GM23338 (cell line): ENCODE data around the gene MAP7D3. TPM values are rescaled to one million over a fixed set of nuclear protein-coding genes. Genes with fewer than 3 reads are reported as not detected.

Experiments used
- ATAC-seq: fragments of 200-7000 bp; cut with Tn5 transposase; 3 replicates; pipeline ENCODE4 v1.9.1; 2020
- DNase-seq: peaks from one replicate; pipeline ENCODE4 v3.0.0-alpha.2; 2015; ENCODE audit warnings: low spot score
- H2AFZ ChIP-seq: fragments of 200-600 bp; sonication (generic); 2 replicates; pipeline ENCODE4 v1.8.0; 2016; ENCODE audit warnings: antibody characterized with exemption, mild to moderate bottlenecking, moderate library complexity
- H3F3A ChIP-seq: fragments of 200-600 bp; sonication (generic); replicated peaks from 2 replicates; pipeline ENCODE4 v1.8.0; 2017; ENCODE audit warnings: antibody characterized with exemption, mixed run types, low read depth
- H3K27ac ChIP-seq: fragments of 200-600 bp; sonication (generic); 2 replicates; pipeline ENCODE4 v1.6.1; 2016; ENCODE audit warnings: low read depth
- H3K27me3 ChIP-seq: fragments of 200-600 bp; sonication (generic); 2 replicates; pipeline ENCODE4 v1.8.0; 2016; ENCODE audit warnings: mild to moderate bottlenecking, mixed run types, moderate library complexity; ENCODE audit not compliant: insufficient read depth
- H3K36me3 ChIP-seq: fragments of 200-600 bp; sonication (generic); 2 replicates; pipeline ENCODE4 v1.8.0; 2016; ENCODE audit warnings: mild to moderate bottlenecking; ENCODE audit not compliant: insufficient read depth
- H3K4me1 ChIP-seq: fragments of 200-600 bp; sonication (generic); 2 replicates; pipeline ENCODE4 v1.8.0; 2016; ENCODE audit warnings: mild to moderate bottlenecking, moderate library complexity; ENCODE audit not compliant: insufficient read depth
- H3K4me2 ChIP-seq: fragments of 200-600 bp; sonication (generic); 2 replicates; pipeline ENCODE4 v1.7.1; 2017; ENCODE audit warnings: mixed run types
- H3K4me3 ChIP-seq: fragments of 200-600 bp; sonication (generic); 2 replicates; pipeline ENCODE4 v1.6.1; 2016; ENCODE audit warnings: mixed run types
- H3K79me2 ChIP-seq: fragments of 200-600 bp; sonication (generic); replicated peaks from 2 replicates; pipeline ENCODE4 v1.8.0; 2017; ENCODE audit warnings: mild to moderate bottlenecking; ENCODE audit not compliant: insufficient read depth
- H3K9me2 ChIP-seq: fragments of 200-600 bp; sonication (generic); 2 replicates; pipeline ENCODE4 v1.8.0; 2017; ENCODE audit not compliant: insufficient read depth
- H4K20me1 ChIP-seq: fragments of 200-600 bp; sonication (generic); replicated peaks from 2 replicates; pipeline ENCODE4 v1.8.0; 2017; ENCODE audit warnings: mild to moderate bottlenecking; ENCODE audit not compliant: insufficient read depth
- H3K27ac Mint-ChIP-seq: 2 replicates; pipeline ENCODE4 v1.8.0; 2020; ENCODE audit warnings: inconsistent platforms, mild to moderate bottlenecking, moderate library complexity, mixed read lengths
- H3K27me3 Mint-ChIP-seq: 3 replicates; pipeline ENCODE4 v1.8.0; 2022; ENCODE audit warnings: low read depth, mild to moderate bottlenecking, moderate library complexity, mixed read lengths, inconsistent platforms; ENCODE audit not compliant: insufficient read depth, poor library complexity
- H3K36me3 Mint-ChIP-seq: 3 replicates; pipeline ENCODE4 v1.8.0; 2021; ENCODE audit warnings: low read depth, mild to moderate bottlenecking, inconsistent platforms, moderate library complexity, mixed read lengths
- H3K4me1 Mint-ChIP-seq: 3 replicates; pipeline ENCODE4 v1.8.0; 2020; ENCODE audit warnings: mild to moderate bottlenecking, inconsistent platforms, mixed read lengths
- H3K4me3 Mint-ChIP-seq: 3 replicates; pipeline ENCODE4 v1.8.0; 2021; ENCODE audit warnings: moderate library complexity, mild to moderate bottlenecking, inconsistent platforms, mixed read lengths
- H3K9me3 Mint-ChIP-seq: 3 replicates; pipeline ENCODE4 v1.8.0; 2020; ENCODE audit warnings: moderate library complexity, mild to moderate bottlenecking, inconsistent platforms, mixed read lengths
- CREB1 ChIP-seq: fragments of 250-450 bp; sonication (Bioruptor Pico); IDR thresholded peaks from 2 replicates; pipeline ENCODE4 v1.5.0; 2020; ENCODE audit warnings: low read depth, mild to moderate bottlenecking, moderate library complexity
- CTCF ChIP-seq, 2 experiments: fragments of 200-600 bp in 1 of 2; sonication (generic) in 1 of 2; conservative IDR thresholded peaks; 2 replicates each; pipeline versions ENCODE4 v1.5.1 to v1.6.1; 2016 to 2017; ENCODE audit warnings: antibody characterized with exemption in 2 of 2, low read depth in 2 of 2, mild to moderate bottlenecking in 2 of 2, moderate library complexity in 1 of 2
- ETS1 ChIP-seq: IDR thresholded peaks from 2 replicates; pipeline ENCODE4 v1.6.1; 2016; ENCODE audit warnings: antibody characterized with exemption
- EZH2phosphoT487 ChIP-seq: fragments of 200-600 bp; sonication (generic); IDR thresholded peaks from one replicate; pipeline ENCODE4 v1.8.1; 2018; ENCODE audit warnings: antibody characterized with exemption; ENCODE audit not compliant: unreplicated experiment
- NANOG ChIP-seq: IDR thresholded peaks from 2 replicates; pipeline ENCODE4 v1.6.1; 2016; ENCODE audit warnings: antibody characterized with exemption, borderline replicate concordance
- POLR2AphosphoS5 ChIP-seq: IDR thresholded peaks from 2 replicates; pipeline ENCODE4 v1.6.1; 2016; ENCODE audit warnings: antibody characterized with exemption, low read depth
- ZNF114 ChIP-seq: fragments of 250-450 bp; sonication (Bioruptor Pico); IDR thresholded peaks from 2 replicates; pipeline ENCODE4 v1.5.0; 2020; ENCODE audit warnings: mild to moderate bottlenecking, moderate library complexity
- ZNF462 ChIP-seq: fragments of 250-450 bp; sonication (Bioruptor Pico); IDR thresholded peaks from 2 replicates; pipeline ENCODE4 v1.5.0; 2020; ENCODE audit warnings: mild to moderate bottlenecking, moderate library complexity
- polyA plus RNA-seq: library from polyadenylated mRNA; unstranded; fragments of >200 nt; fragmentation: Nextera tagmentation; extraction: Ambion mirVana; gene quantifications from 2 replicates; pipeline ENCODE4 v1.2.1, GENCODE V29; 2016
- total RNA-seq: library from RNA; depleted of rRNA; stranded (reverse); fragments of >200 nt; shearing (Covaris generic); gene quantifications from 2 replicates; pipeline ENCODE4 v1.2.3, GENCODE V29; 2014

The MAP7D3 gene
- total and polyA plus RNA-seq, 2 experiments from 2014 or later: 14.5 to 33.4 TPM

GRCh38 chrX:136195247-136195646 lies 56.0 kb downstream of the MAP7D3 start:
- peaks cover 11% of the 10 kb centered on the region; the same call in 2 of the 3 replicates for H3K4me1 Mint-ChIP-seq
- Histone ChIP-seq H3K4me3 (no peak overlapping the region), H3K4me2 (no peak overlapping the region), H3K27ac (no peak overlapping the region), H3K4me1 (no peaks in the 10 kb centered on the region; the same call in 1 of the 2 replicates), H2AFZ (no peak overlapping the region), H4K20me1 (no peaks in the 10 kb centered on the region), H3K27me3 (no peaks in the 10 kb centered on the region), H3K79me2 (no peaks in the 10 kb centered on the region), H3K9me2 (no peaks in the 10 kb centered on the region), H3K36me3 (no peaks in the 10 kb centered on the region), H3F3A (no peaks in the 10 kb centered on the region)
- H3K27me3 Mint-ChIP-seq: no peaks in the 10 kb centered on the region
- no peak for ATAC-seq
- no peak overlapping the region for H3K4me3 Mint-ChIP-seq
- no peak for DNase-seq
- H3K36me3 Mint-ChIP-seq: no peaks in the 10 kb centered on the region
- H3K27ac Mint-ChIP-seq: no peak overlapping the region
- no peak for TF ChIP-seq NANOG
- TF ChIP-seq POLR2AphosphoS5: no peak
- TF ChIP-seq CREB1 (CRISPR knock-in tag): no peak
- TF ChIP-seq EZH2phosphoT487: no peak
- no peak for TF ChIP-seq CTCF (conservative IDR thresholded peaks at IDR 0.05; ENCODE audit: low read depth in 2 of 2)
- TF ChIP-seq ZNF114 (CRISPR knock-in tag): no peak
- no peak for TF ChIP-seq ZNF462 (CRISPR knock-in tag)
- no peak for TF ChIP-seq ETS1
- no peaks in the 10 kb centered on the region for H3K9me3 Mint-ChIP-seq
